Measurements from ENCODE around the gene RNF146. TPM values are rescaled to one million over a fixed set of nuclear protein-coding genes. Genes with fewer than 3 reads are reported as not detected.

Gene RNF146
- polyA plus RNA-seq, 3 donors: 14.7 to 63.4 (median 22.5) TPM

GRCh38 chr6:127279815-127280214, 13.2 kb downstream of the RNF146 start:
- Histone ChIP-seq H3K9me3 (replicated peaks in 1 of 2; ENCODE audit: control insufficient read depth in 1 of 2, insufficient read depth in 1 of 2, low read length in 2 of 2) (no peaks in the 10 kb centered on the region), H3K9ac (ENCODE audit: insufficient read depth, low read length, poor library complexity, severe bottlenecking) (no peak overlapping the region), H3K79me2 (ENCODE audit: insufficient read depth, low read length) (peaks cover 65% of the 10 kb centered on the region), H3K4me1 (ENCODE audit: control insufficient read depth in 1 of 2, insufficient read depth in 2 of 2, low read length in 2 of 2) (peaks cover 16 to 21% of the 10 kb centered on the region in 2 donors), H4K20me1 (ENCODE audit: insufficient read depth, low read length) (peaks cover 91% of the 10 kb centered on the region), H3K27ac (ENCODE audit: low read depth in 1 of 2, low read length in 2 of 2) (no peak overlapping the region), H3K4me2 (replicated peaks; ENCODE audit: extremely low read depth, low read length, poor library complexity, severe bottlenecking) (no peak overlapping the region), H3K36me3 (replicated peaks in 1 of 2; ENCODE audit: control insufficient read depth in 1 of 2, insufficient read depth in 2 of 2, low read length in 2 of 2) (peaks cover 42 to 48% of the 10 kb centered on the region in 2 donors), H3K27me3 (ENCODE audit: control insufficient read depth in 2 of 2, insufficient read depth in 2 of 2, low read length in 2 of 2) (no peaks in the 10 kb centered on the region), H3K4me3 (replicated peaks in 1 of 3; ENCODE audit: low read depth in 2 of 3, low read length in 3 of 3) (no peak overlapping the region), H2AFZ (ENCODE audit: insufficient read depth, low read depth, low read length, poor library complexity, severe bottlenecking) (no peak overlapping the region)
- no CpG with 5 or more reads among the region's 1 CpG for WGBS (ENCODE audit: insufficient coverage)
- Mint-ChIP-seq H3K27ac (peak overlapping the region in 5 of 7 donors; percentile 5 to 39 (median 31)), H3K36me3 (peaks cover 39 to 40% of the 10 kb centered on the region in 2 donors), H3K9me3 (peaks cover 0 to under 1% (median 0%) of the 10 kb centered on the region in 7 donors), H3K27me3 (ENCODE audit: low read depth in 3 of 3) (peaks cover 0 to 2% (median 0%) of the 10 kb centered on the region in 3 donors), H3K4me3 (no peak overlapping the region), H3K4me1 (peaks cover 10% of the 10 kb centered on the region)
- intact Hi-C loops (cut with micrococcal nuclease): no loop called here
- TF ChIP-seq, protein P1, sequence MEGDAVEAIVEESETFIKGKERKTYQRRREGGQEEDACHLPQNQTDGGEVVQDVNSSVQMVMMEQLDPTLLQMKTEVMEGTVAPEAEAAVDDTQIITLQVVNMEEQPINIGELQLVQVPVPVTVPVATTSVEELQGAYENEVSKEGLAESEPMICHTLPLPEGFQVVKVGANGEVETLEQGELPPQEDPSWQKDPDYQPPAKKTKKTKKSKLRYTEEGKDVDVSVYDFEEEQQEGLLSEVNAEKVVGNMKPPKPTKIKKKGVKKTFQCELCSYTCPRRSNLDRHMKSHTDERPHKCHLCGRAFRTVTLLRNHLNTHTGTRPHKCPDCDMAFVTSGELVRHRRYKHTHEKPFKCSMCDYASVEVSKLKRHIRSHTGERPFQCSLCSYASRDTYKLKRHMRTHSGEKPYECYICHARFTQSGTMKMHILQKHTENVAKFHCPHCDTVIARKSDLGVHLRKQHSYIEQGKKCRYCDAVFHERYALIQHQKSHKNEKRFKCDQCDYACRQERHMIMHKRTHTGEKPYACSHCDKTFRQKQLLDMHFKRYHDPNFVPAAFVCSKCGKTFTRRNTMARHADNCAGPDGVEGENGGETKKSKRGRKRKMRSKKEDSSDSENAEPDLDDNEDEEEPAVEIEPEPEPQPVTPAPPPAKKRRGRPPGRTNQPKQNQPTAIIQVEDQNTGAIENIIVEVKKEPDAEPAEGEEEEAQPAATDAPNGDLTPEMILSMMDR (IDR thresholded peaks at IDR 0.05): no peak
- no peak for DNase-seq

DNA sequence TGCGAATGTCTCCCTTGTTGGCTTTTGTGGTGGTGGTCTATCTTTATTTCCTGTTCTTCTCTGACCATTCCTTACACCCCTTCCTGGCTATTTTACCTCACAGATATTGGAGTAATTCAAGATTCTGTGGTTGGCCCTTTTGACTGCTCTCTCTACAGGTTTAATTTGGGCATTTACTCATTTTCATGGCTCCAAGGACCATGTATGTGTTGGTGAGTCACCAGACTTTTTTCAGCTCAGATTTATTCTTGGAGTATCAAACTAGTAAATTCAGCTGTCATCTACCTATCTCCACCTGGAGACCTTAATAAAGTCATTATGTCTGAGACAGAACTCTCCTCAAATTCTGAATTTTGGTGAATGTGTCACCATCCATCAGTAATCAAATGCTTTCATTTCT, 15.5 kb downstream of the RNF146 start:
- intact Hi-C loops (cut with micrococcal nuclease): no loop called here
- H3K4me1 ChIP-seq (ENCODE audit: control insufficient read depth in 1 of 2, insufficient read depth in 2 of 2, low read length in 2 of 2): peaks cover 12% of the 10 kb centered on the region in 2 donors
- H3K27ac Mint-ChIP-seq: no peak overlapping the region
- peaks cover 0 to 2% (median 0%) of the 10 kb centered on the region in 3 donors for H3K27me3 Mint-ChIP-seq (ENCODE audit: low read depth in 3 of 3)
- peaks cover 9% of the 10 kb centered on the region for H3K4me1 Mint-ChIP-seq
- H3K36me3 ChIP-seq (replicated peaks in 1 of 2; ENCODE audit: control insufficient read depth in 1 of 2, insufficient read depth in 2 of 2, low read length in 2 of 2): peaks cover 65 to 71% of the 10 kb centered on the region in 2 donors
- no peak overlapping the region for H2AFZ ChIP-seq (ENCODE audit: insufficient read depth, low read depth, low read length, poor library complexity, severe bottlenecking)
- no peaks in the 10 kb centered on the region for H3K9me3 ChIP-seq (replicated peaks in 1 of 2; ENCODE audit: control insufficient read depth in 1 of 2, insufficient read depth in 1 of 2, low read length in 2 of 2)
- TF ChIP-seq, protein P1 (IDR thresholded peaks at IDR 0.05): no peak
- H3K79me2 ChIP-seq (ENCODE audit: insufficient read depth, low read length): peaks cover 41% of the 10 kb centered on the region
- no peak overlapping the region for H3K4me3 ChIP-seq (replicated peaks in 1 of 3; ENCODE audit: low read depth in 2 of 3, low read length in 3 of 3)
- H3K9me3 Mint-ChIP-seq: no peaks in the 10 kb centered on the region
- no peak overlapping the region for H3K4me2 ChIP-seq (replicated peaks; ENCODE audit: extremely low read depth, low read length, poor library complexity, severe bottlenecking)
- H3K9ac ChIP-seq (ENCODE audit: insufficient read depth, low read length, poor library complexity, severe bottlenecking): no peak overlapping the region
- no CpG with 5 or more reads among the region's 1 CpG for WGBS (ENCODE audit: insufficient coverage)
- no peak overlapping the region for H3K27ac ChIP-seq (ENCODE audit: low read depth in 1 of 2, low read length in 2 of 2)
- H4K20me1 ChIP-seq (ENCODE audit: insufficient read depth, low read length): peaks cover 91% of the 10 kb centered on the region
- no peaks in the 10 kb centered on the region for H3K27me3 ChIP-seq (ENCODE audit: control insufficient read depth in 2 of 2, insufficient read depth in 2 of 2, low read length in 2 of 2)
- no peak for DNase-seq
- H3K4me3 Mint-ChIP-seq: no peak overlapping the region
- peaks cover 59 to 62% of the 10 kb centered on the region in 2 donors for H3K36me3 Mint-ChIP-seq
